Aorta (tissue), 5 donors: ENCODE measurements around the gene KCNK1. TPM values are rescaled to one million over a fixed set of nuclear protein-coding genes. Genes with fewer than 3 reads are reported as not detected.

Experiments used
- ATAC-seq: fragments of 200-7000 bp; cut with Tn5 transposase; one replicate; pipeline ENCODE4 v1.9.1; 2022; ENCODE audit warnings: moderate library complexity; ENCODE audit not compliant: low FRiP score
- DNase-seq, 2 donors: peaks; one replicate each; pipeline ENCODE4 v3.0.0-alpha.2; 2020
- H3K27ac ChIP-seq, 2 donors: one replicate each; pipeline ENCODE4 v1.5.1; 2013; ENCODE audit warnings: low read length in 2 of 2, mild to moderate bottlenecking in 2 of 2, moderate library complexity in 2 of 2, control low read depth in 1 of 2, inconsistent platforms in 1 of 2, low read depth in 1 of 2
- H3K27me3 ChIP-seq, 2 donors: one replicate each; pipeline ENCODE4 v1.6.1; 2013; ENCODE audit warnings: control low read depth in 1 of 2, low read length in 1 of 2, mild to moderate bottlenecking in 1 of 2, moderate library complexity in 1 of 2; ENCODE audit not compliant: insufficient read depth in 2 of 2, control insufficient read depth in 1 of 2
- H3K36me3 ChIP-seq, 2 donors: one replicate each; pipeline ENCODE4 v1.6.1; 2013; ENCODE audit warnings: control low read depth in 1 of 2, low read length in 1 of 2, mild to moderate bottlenecking in 1 of 2; ENCODE audit not compliant: insufficient read depth in 2 of 2, control insufficient read depth in 1 of 2
- H3K4me1 ChIP-seq, 2 donors: one replicate each; pipeline ENCODE4 v1.6.1; 2013; ENCODE audit warnings: low read length in 2 of 2, control low read depth in 1 of 2, mild to moderate bottlenecking in 1 of 2, moderate library complexity in 1 of 2; ENCODE audit not compliant: insufficient read depth in 2 of 2, control insufficient read depth in 1 of 2
- H3K4me3 ChIP-seq, 2 donors: one replicate each; pipeline ENCODE4 v1.5.1; 2013; ENCODE audit warnings: low read length in 2 of 2, control low read depth in 1 of 2, mild to moderate bottlenecking in 1 of 2
- H3K9me3 ChIP-seq: one replicate; pipeline ENCODE4 v1.6.1; 2013; ENCODE audit warnings: mild to moderate bottlenecking, low read length; ENCODE audit not compliant: control insufficient read depth
- WGBS, 2 donors: extraction: QIAGEN DNeasy Blood & Tissue Kit; methylation state at CpG; one replicate each; pipeline ENCODE4 v1.1.7; 2013; 5-methylcytosine and 5-hydroxymethylcytosine counted together
- intact Hi-C, 2 donors: fragments of 100-400 bp; cut with DNase I; formaldehyde crosslinking; loops; one replicate each; pipeline versions ENCODE4 v1.14.2 to v1.15.0; 2022
- polyA plus RNA-seq, 2 donors: library from polyadenylated mRNA; stranded (reverse); fragments of 200-250 nt; gene quantifications; one replicate each; pipeline ENCODE4 v1.2.3, GENCODE V29; 2013
- total RNA-seq, 2 donors: library from RNA; stranded (reverse); fragmentation: NEBNext Ultra II Directional; extraction: Animal tissue kit (Norgen Biotek cat#: 25700); gene quantifications; one replicate each; pipeline ENCODE4 v1.2.1, GENCODE V29; 2021
- donor health status: healthy with polysubstance abuse.
- donor health status: Bipolar disorder and iron deficiency.
- donor health status: DM: no; HTN: no; CAD: no.
- donor health status: DM: no; HTN: no; CAD: no.
- donor health status: DM: yes; HTN: yes; CAD: no.

Gene KCNK1
- total and polyA plus RNA-seq, 4 donors = 1.5 to 7.0 (median 5.9) TPM; not detected in 1

DNA sequence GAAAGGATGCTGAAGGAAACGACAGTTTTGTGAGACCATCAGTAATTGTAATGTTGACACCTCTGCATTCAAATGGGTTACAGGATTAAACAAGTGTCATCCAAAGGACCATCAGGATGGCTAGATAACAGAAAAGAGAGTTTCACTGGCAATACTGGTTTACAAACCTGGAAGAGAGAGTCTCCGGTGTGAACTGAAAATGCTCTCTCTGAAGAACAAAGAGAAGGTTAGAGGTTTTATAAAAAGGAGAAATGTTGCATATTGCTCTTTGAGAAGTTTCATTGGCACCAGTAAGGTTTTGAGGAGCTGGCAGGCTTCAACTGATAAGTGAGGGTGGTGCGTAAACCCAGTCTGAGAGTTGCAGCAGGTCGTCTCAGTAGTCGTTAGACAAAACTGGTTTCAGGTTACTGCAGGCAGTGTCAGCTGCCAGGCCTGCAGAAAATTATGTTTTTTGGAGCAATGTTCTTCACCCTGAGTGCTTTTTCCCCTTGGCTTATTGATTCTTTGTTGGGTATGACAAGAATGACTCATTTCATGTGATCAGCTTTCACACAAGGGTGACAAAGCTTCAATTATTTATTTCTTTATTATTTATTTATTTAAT is 42.2 kb downstream of the KCNK1 start:
- no peak overlapping the region for H3K27ac ChIP-seq
- no peaks in the 10 kb centered on the region for H3K36me3 ChIP-seq
- H3K27me3 ChIP-seq = no peaks in the 10 kb centered on the region
- H3K4me3 ChIP-seq = no peak overlapping the region
- WGBS, 2 donors = 42 to 55% methylated on average over 5 of the region's 5 CpGs
- no peak for ATAC-seq
- no peak for DNase-seq
- H3K9me3 ChIP-seq = no peaks in the 10 kb centered on the region
- intact Hi-C loops = no loop called here
- H3K4me1 ChIP-seq = no peaks in the 10 kb centered on the region

DNA sequence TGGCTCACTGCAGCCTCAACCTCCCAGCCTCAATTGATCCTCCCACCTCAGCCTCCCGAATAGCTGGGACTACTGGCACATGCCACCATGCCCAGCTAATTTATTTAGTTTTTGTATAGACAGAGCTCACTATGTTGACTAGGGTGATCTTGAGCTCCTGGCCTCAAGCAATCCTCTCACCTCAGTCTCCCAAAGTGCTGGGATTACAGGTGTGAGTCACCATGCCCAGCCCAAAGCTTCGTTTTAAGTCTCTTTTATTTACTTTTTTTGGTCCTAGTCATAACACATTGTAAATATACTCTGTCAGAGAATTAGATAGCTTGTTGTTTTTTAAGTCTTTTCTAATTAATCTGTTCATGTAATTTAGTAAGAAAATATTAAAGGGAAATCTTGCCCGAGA is 42.8 kb downstream of the KCNK1 start:
- Histone ChIP-seq H3K4me1 (no peaks in the 10 kb centered on the region), H3K36me3 (no peaks in the 10 kb centered on the region), H3K27ac (no peak overlapping the region), H3K27me3 (no peaks in the 10 kb centered on the region), H3K9me3 (no peaks in the 10 kb centered on the region), H3K4me3 (no peak overlapping the region)
- ATAC-seq (no peak), DNase-seq (no peak)
- 90 to 93% methylated on average over 3 of the region's 3 CpGs for WGBS, 2 donors
- intact Hi-C loops = no loop called here

- Histone ChIP-seq H3K4me3 (no peak overlapping the region), H3K4me1 (no peaks in the 10 kb centered on the region), H3K9me3 (no peaks in the 10 kb centered on the region), H3K36me3 (no peaks in the 10 kb centered on the region), H3K27ac (no peak overlapping the region), H3K27me3 (no peaks in the 10 kb centered on the region)
- no peak for DNase-seq
- intact Hi-C loops = no loop called here
- ATAC-seq = no peak
- WGBS, 2 donors = 86 to 91% methylated on average over 2 of the region's 2 CpGs
Measured at GRCh38 chr1:233657466-233657865, 43.6 kb downstream of the KCNK1 start.

DNA sequence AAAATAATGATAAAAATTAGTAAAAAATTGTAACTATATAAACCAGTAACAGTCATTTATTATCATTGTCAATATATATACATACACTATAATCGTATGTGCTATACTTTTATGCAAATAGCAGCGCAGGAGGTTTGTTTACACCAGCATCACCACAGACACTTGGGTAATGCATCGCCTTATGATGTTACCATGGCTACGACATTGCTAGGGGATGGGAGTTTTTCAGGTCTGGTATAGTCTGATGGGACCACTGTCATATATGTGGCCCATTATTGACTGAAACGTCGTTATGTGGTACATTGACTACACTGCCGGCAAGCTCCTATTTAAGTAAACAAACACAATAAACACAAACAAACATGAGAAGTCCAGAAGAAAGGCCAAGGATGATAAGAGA is 45.6 kb downstream of the KCNK1 start:
- no peak overlapping the region for H3K4me3 ChIP-seq
- H3K36me3 ChIP-seq = no peaks in the 10 kb centered on the region
- H3K27me3 ChIP-seq = no peaks in the 10 kb centered on the region
- WGBS, 2 donors = 92 to 93% methylated on average over 7 of the region's 7 CpGs
- no peak for ATAC-seq
- no peak overlapping the region for H3K27ac ChIP-seq
- peaks cover 2% of the 10 kb centered on the region in 2 donors for H3K4me1 ChIP-seq
- intact Hi-C loops = no loop called here
- DNase-seq = no peak
- no peaks in the 10 kb centered on the region for H3K9me3 ChIP-seq

GRCh38 chr1:233661376-233662159 is 47.7 kb downstream of the KCNK1 start:
- intact Hi-C loops = no loop called here
- DNase-seq (no peak), ATAC-seq (no peak)
- no peak overlapping the region for H3K27ac ChIP-seq
- 71 to 83% methylated on average over 11 of the region's 11 CpGs for WGBS, 2 donors
- no peaks in the 10 kb centered on the region for H3K27me3 ChIP-seq
- no peaks in the 10 kb centered on the region for H3K9me3 ChIP-seq
- H3K4me1 ChIP-seq = peaks cover 2 to 4% of the 10 kb centered on the region in 2 donors
- no peaks in the 10 kb centered on the region for H3K36me3 ChIP-seq
- H3K4me3 ChIP-seq = no peak overlapping the region

DNA sequence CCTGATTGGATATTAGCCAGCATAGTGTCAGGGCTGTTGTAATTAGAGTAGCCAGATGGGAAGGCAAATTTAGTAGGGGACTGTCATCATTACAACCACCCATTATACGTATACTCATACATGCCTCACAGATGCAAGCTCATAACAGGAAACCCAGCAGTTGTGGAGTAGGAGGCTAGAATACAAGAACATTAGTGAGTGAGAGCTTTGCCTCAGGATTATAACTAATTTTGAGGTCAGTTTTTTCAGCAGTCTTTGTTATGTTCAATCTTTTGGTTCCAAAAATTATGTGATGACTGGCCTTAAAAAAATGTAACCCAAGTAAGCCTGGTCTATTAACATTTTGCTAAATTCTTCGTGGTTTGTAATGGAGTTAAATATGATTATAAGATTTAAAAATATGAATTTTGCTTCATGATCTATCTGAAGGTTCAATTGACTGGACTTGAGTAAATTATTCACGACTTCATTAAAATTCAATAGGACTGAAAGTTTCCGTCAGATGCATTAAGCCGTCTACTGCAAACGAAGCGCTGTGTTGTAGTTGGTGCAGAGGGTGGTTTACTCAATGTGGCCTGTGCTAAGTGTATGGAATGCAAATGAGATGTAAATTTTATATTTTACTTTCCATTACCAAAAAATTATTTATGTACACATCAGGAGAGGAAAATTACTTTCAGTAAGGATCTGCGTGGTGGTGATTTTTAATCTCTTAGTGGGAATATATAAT is 48.8 kb downstream of the KCNK1 start:
- no peaks in the 10 kb centered on the region for H3K27me3 ChIP-seq
- intact Hi-C loops = no loop called here
- no peak overlapping the region for H3K4me3 ChIP-seq
- 86 to 88% methylated on average over 8 of the region's 8 CpGs for WGBS, 2 donors
- no peak for ATAC-seq
- DNase-seq = no peak
- H3K36me3 ChIP-seq = no peaks in the 10 kb centered on the region
- H3K9me3 ChIP-seq = no peaks in the 10 kb centered on the region
- H3K4me1 ChIP-seq = peaks cover 2 to 4% of the 10 kb centered on the region in 2 donors
- no peak overlapping the region for H3K27ac ChIP-seq

DNA sequence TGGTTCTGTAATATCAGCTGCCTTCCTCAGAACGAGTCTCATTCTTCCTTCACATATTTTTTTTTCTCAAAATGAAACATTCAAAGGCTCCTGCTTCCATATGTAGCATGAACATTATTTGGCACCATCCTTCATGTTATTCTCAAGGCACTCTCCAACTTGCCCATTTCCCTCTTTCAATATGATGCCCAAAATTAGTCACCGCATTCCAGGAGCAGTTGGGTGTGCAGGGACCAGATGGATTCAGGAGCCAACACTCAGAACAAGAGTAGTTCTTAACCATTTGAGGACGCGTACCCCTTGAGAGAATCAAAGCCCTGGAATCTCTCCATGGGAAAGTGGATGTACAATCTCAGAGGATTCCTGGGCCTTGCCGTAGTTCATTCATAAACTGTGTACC is 50.3 kb downstream of the KCNK1 start:
- Histone ChIP-seq H3K27ac (no peak overlapping the region), H3K4me3 (no peak overlapping the region)
- WGBS, 2 donors = 75 to 77% methylated on average over 5 of the region's 5 CpGs

GRCh38 chr1:233664804-233665574 is 51.1 kb downstream of the KCNK1 start:
- no peak overlapping the region for H3K4me3 ChIP-seq
- no peaks in the 10 kb centered on the region for H3K27me3 ChIP-seq
- peaks cover 2 to 4% of the 10 kb centered on the region in 2 donors for H3K4me1 ChIP-seq
- 39 to 46% methylated on average over 5 of the region's 5 CpGs for WGBS, 2 donors
- intact Hi-C loops = no loop called here
- DNase-seq (no peak), ATAC-seq (no peak)
- H3K36me3 ChIP-seq = no peaks in the 10 kb centered on the region
- H3K27ac ChIP-seq = no peak overlapping the region
- no peaks in the 10 kb centered on the region for H3K9me3 ChIP-seq

More for the DNA sequence above, 50.3 kb downstream of the KCNK1 start:
- Histone ChIP-seq H3K36me3 (no peaks in the 10 kb centered on the region), H3K27me3 (no peaks in the 10 kb centered on the region), H3K9me3 (no peaks in the 10 kb centered on the region), H3K4me1 (peaks cover 2 to 4% of the 10 kb centered on the region in 2 donors)
- intact Hi-C loops = no loop called here
- no peak for DNase-seq
- ATAC-seq = no peak
